ENCODE data around the gene BDH1.

GRCh38 chr3:197554196-197554561, 1.6 kb downstream of the BDH1 start:
- TF ChIP-seq SNAI2 (CRISPR knock-in tag; IDR thresholded peaks at IDR 0.05) (no peak), TCF4 (CRISPR knock-in tag; IDR thresholded peaks at IDR 0.05; ENCODE audit: borderline replicate concordance) (no peak), ZNF8 (CRISPR knock-in tag; IDR thresholded peaks at IDR 0.05) (no peak), BACH2 (CRISPR knock-in tag; IDR thresholded peaks at IDR 0.05; ENCODE audit: borderline replicate concordance) (no peak), PPARA (CRISPR knock-in tag; IDR thresholded peaks at IDR 0.05; ENCODE audit: borderline replicate concordance) (no peak), TSHZ2 (CRISPR knock-in tag; IDR thresholded peaks at IDR 0.05) (no peak), TOX (CRISPR knock-in tag; IDR thresholded peaks at IDR 0.05; ENCODE audit: borderline replicate concordance) (no peak), GLIS3 (CRISPR knock-in tag; IDR thresholded peaks at IDR 0.05) (no peak), OSR1 (CRISPR knock-in tag; IDR thresholded peaks at IDR 0.05) (no peak)
- TF ChIP-seq, protein P1, sequence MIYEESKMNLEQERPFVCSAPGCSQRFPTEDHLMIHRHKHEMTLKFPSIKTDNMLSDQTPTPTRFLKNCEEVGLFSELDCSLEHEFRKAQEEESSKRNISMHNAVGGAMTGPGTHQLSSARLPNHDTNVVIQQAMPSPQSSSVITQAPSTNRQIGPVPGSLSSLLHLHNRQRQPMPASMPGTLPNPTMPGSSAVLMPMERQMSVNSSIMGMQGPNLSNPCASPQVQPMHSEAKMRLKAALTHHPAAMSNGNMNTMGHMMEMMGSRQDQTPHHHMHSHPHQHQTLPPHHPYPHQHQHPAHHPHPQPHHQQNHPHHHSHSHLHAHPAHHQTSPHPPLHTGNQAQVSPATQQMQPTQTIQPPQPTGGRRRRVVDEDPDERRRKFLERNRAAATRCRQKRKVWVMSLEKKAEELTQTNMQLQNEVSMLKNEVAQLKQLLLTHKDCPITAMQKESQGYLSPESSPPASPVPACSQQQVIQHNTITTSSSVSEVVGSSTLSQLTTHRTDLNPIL (CRISPR knock-in tag; IDR thresholded peaks at IDR 0.05; ENCODE audit: low read depth) = no peak
- TF ChIP-seq, protein P2, sequence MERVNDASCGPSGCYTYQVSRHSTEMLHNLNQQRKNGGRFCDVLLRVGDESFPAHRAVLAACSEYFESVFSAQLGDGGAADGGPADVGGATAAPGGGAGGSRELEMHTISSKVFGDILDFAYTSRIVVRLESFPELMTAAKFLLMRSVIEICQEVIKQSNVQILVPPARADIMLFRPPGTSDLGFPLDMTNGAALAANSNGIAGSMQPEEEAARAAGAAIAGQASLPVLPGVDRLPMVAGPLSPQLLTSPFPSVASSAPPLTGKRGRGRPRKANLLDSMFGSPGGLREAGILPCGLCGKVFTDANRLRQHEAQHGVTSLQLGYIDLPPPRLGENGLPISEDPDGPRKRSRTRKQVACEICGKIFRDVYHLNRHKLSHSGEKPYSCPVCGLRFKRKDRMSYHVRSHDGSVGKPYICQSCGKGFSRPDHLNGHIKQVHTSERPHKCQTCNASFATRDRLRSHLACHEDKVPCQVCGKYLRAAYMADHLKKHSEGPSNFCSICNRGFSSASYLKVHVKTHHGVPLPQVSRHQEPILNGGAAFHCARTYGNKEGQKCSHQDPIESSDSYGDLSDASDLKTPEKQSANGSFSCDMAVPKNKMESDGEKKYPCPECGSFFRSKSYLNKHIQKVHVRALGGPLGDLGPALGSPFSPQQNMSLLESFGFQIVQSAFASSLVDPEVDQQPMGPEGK (CRISPR knock-in tag; IDR thresholded peaks at IDR 0.05; ENCODE audit: borderline replicate concordance) = no peak
